Measurements from ENCODE around the gene HLA-DOA.
A peak's percentile ranks its signal among the peaks of the same experiment; 100 is the strongest.

HLA-DOA gene

GRCh38 chr6:33017018-33017417, 7.6 kb upstream of the HLA-DOA start:
- no peak for DNase-seq

DNA sequence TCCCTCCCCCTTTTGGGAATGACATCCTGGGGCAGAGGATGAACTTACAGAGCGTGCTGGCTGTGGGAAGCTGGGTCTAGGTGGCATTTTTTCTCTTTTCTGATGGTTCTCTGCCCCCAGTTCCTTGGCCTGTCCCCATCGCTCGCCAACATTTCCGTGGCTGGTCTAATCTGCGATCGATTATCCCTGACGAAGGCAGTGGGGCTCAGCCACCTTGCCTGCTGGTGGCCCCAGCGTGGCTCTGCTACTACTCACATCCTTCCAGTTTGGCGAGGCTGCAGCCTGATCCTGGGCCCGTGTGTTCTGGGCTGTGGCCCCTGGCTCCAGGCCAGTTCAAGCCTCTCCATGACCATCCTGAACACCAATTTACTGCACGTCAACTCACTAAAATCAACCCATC, 6.4 kb upstream of the HLA-DOA start:
- DNase-seq = no peak

GRCh38 chr6:33014841-33015634, 5.6 kb upstream of the HLA-DOA start:
- peak in 21 of 58 donors; percentile 5 to 81 (median 24) for DNase-seq

- no peak for DNase-seq
These were observed 4.2 kb upstream of the HLA-DOA start for GRCh38 chr6:33013608-33014007.

DNA sequence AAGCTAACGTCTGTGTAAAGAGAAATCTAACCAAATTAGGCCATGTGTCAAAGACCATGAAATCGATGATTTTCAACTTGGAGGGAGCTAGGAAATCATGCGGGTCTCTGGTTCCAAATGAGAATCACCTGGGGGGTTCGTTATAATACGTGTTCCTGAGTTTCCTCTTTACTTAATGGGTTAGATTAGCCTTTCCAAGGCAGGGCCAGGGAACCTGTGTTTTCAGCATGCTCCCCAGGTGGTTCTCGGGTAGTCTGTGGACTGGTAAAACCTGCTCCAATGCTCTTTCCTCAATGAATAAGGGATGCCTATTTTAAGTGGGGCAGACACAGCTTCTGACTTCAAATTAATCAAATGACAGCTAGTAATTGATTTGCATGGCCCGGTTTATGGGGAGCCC, 965 bp upstream of the HLA-DOA start:
- DNase-seq = no peak

GRCh38 chr6:33007831-33008400, 1.5 kb downstream of the HLA-DOA start:
- DNase-seq = no peak

DNA sequence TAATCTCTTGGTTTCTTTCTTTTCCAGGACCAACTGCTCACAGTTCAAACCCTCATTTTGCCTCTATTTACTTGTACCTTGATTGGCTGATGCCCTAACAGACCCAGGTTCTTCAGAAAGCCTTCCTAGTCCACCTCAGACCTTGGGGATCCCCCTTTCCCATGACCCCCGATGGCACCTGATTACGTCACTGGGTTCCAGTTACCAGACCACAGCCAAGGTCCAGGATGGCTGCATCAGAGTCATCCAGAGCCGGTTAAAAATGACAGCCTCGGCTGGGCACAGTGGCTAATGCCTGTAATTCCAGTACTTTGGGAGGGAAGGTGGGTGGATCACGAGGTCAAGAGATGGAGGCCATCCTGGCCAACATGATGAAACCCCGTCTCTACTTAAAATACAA, 4.5 kb downstream of the HLA-DOA start:
- DNase-seq = no peak

- no peak for DNase-seq
These were observed 7.7 kb downstream of the HLA-DOA start for GRCh38 chr6:33001685-33002084.

DNA sequence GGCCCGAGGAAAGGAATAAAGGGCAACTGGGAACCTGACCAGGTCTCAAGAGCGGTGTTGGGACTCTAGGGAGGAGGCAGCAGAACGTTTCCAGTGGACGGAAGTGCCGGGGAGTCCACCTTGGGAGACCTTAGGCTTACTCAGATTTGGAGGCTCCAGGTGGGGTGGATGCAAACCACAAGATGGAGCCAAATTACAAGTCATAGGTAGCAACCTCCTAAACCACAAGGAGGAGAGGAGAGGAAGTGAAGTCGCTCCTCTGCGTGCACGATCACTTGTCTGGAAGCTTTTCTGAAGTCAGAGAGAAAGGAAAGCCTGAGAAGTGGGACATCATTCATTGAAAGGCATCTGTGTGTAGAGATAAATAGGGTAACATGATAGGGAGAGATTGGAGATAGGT, 9.3 kb downstream of the HLA-DOA start:
- DNase-seq = no peak

DNA sequence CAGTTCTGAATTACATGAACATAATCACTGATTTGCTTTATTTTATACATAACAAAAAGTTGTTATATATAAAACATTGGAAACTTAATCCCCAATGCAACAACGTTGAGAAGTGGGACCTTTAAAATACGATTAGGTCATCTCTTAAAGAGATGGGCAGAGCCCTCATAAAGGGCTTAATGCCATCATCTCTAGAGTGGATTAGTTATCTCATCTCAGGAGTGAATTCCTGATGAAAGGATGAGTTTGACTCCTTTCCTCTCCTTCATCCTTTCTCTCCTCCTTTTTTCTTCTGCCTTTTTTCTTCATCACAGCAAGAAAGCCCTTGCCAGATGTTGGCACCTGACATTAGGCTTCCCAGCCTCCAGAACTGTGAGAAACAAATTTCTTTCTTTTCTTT, 13.9 kb downstream of the HLA-DOA start:
- DNase-seq = no peak

- no peak for DNase-seq
These were observed 15.9 kb downstream of the HLA-DOA start for GRCh38 chr6:32993363-32993973.

DNA sequence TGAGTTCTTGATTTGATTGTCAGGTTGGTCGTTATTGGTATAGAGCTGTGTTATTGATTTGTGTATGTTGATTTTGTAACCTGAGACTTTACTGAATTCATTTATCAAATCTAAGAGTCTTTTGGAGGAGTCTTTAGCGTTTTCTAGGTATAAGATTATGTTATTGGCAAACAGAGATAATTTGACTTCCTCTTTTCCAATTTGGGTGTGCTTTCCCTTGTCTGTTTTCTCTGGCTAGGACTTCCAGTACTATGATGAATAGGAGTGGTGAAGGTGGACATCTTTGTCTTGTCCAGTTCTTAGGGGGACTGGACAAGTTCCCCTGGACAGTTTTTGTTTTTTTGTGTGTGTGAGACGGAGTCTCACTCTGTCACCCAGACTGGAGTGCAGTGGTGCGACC, 17.4 kb downstream of the HLA-DOA start:
- no peak for DNase-seq

DNA sequence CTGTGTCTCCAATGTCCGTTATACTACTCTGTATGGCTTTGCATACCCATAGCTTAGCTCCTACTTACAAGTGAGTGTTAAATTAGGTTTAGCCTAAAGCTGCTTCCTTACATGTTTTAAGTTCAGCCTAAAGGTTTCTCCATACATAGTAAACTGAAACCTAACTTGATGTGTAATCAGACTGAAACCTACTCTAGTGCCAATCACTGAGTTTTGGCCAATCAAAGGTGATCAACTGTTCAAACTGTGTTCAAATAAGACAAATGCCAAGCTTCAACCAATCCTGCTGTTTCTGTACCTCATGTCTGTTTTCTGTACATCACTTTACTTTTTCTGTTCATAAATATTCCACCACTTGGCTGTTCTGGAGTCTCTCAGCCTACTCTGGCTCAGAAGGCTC, 20.0 kb downstream of the HLA-DOA start:
- DNase-seq = no peak

- peak in 52 of 58 donors; percentile 19 to 94 (median 66) for DNase-seq
These were observed 24.6 kb downstream of the HLA-DOA start for GRCh38 chr6:32984622-32985389.

DNA sequence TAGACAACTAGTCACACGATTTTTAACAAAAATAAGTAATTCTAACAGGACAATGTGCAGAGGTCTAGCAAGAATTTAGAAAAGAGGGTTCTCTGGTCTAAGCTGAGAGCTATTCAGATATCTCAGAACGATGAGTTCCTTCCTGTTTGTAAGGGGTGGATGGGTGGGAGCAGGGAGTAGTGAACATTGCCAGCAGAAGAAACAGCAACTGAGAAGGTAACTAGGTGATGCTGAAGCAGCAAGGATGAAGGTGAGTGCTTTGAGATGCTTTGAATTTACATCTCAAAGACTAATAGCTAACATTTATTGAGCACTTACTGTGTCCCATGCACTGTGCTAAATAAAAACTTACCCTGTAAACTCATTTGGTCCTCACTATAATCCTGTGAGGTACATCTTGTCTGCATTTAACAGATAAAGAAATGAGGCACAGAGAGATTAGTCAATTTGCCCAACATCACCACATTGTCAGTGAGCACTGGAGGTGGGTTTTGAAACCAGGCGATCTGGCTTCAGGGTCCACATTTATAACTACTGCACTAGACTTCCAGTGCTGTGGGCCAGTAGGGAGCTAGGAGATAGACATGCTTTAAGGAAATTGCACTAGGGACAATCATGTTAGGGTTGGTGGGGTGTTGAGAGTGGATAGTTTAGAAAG, 25.3 kb downstream of the HLA-DOA start:
- no peak for DNase-seq

- DNase-seq = no peak
These were observed 25.9 kb downstream of the HLA-DOA start for GRCh38 chr6:32983493-32983848.

- DNase-seq = peak in 1 of 58 donors; percentile 17
These were observed 26.5 kb downstream of the HLA-DOA start for GRCh38 chr6:32982702-32983492.

DNA sequence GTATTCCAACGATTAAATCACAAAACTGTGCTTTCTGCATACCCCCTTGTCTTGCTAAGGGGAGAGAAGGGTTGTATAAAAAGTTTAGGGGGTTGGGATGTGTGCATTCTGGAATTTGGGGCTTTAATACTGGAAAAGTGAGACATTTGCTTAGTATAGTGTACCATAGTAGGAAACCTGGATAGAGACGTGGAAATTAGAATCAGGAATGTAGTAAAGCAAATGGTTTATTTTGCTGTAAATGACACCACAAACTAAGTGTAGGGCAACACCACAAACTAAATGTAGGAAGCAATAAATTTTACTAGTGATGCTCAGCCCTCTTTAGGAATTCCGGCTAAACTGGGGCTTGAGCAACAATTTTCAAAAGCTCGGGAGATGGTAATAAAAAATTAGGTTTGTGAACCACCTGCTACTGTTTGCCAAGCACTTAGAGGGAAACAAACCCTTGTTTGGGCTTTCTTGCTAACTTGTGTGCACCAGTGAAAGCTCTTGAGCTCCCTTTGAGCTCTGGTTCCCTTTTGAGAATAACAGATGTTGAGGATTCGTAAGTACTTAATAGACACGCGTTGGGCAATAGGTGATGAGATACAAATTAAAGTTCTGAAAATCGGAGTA, 27.2 kb downstream of the HLA-DOA start:
- no peak for DNase-seq

- DNase-seq = no peak
These were observed 28.8 kb downstream of the HLA-DOA start for GRCh38 chr6:32980488-32981038.

All from anterior cingulate cortex (tissue), 58 donors.